Kidney (tissue), 14 donors: ENCODE measurements around the gene PTPN2. TPM values are rescaled to one million over a fixed set of nuclear protein-coding genes. Genes with fewer than 3 reads are reported as not detected.

Source experiments
- DNase-seq, 5 donors: peaks; one replicate each; pipeline ENCODE4 v3.0.0-alpha.2; 2013 to 2020
- FAIRE-seq: peaks from 2 replicates; lab custom pipeline; 2012; peaks lifted over from hg19 to GRCh38; lab: Jason Lieb, UNC
- H3K27ac ChIP-seq, 2 donors: one replicate each; pipeline ENCODE4 v1.7.0; 2013; ENCODE audit warnings: low read depth in 2 of 2, low read length in 2 of 2, inconsistent platforms in 1 of 2
- H3K27me3 ChIP-seq: one replicate; pipeline ENCODE4 v1.7.1; 2013; ENCODE audit warnings: low read length, inconsistent platforms; ENCODE audit not compliant: control insufficient read depth, insufficient read depth
- H3K36me3 ChIP-seq, 3 donors: one replicate each; pipeline versions ENCODE4 v1.7.0 to v1.7.1; 2013; ENCODE audit warnings: low read length in 3 of 3, control low read depth in 1 of 3, inconsistent platforms in 1 of 3; ENCODE audit not compliant: insufficient read depth in 3 of 3, control insufficient read depth in 2 of 3
- H3K4me1 ChIP-seq, 3 donors: one replicate each; pipeline versions ENCODE4 v1.7.0 to v1.7.1; 2013; ENCODE audit warnings: low read length in 3 of 3, inconsistent platforms in 1 of 3, low read depth in 1 of 3; ENCODE audit not compliant: control insufficient read depth in 2 of 3, insufficient read depth in 2 of 3
- H3K4me3 ChIP-seq, 3 donors: one replicate each; pipeline versions ENCODE4 v1.7.0 to v1.8.1; 2013; ENCODE audit warnings: low read length in 3 of 3, control low read depth in 1 of 3, inconsistent platforms in 1 of 3
- H3K9ac ChIP-seq, 3 donors: one replicate each; pipeline versions ENCODE4 v1.7.0 to v1.7.1; 2013; ENCODE audit warnings: low read length in 3 of 3, control low read depth in 1 of 3, inconsistent platforms in 1 of 3
- H3K9me3 ChIP-seq, 3 donors: one replicate each; pipeline versions ENCODE4 v1.7.0 to v1.7.1; 2013; ENCODE audit warnings: low read length in 3 of 3, control low read depth in 1 of 3, inconsistent platforms in 1 of 3; ENCODE audit not compliant: control insufficient read depth in 2 of 3, insufficient read depth in 1 of 3
- CTCF ChIP-seq: IDR thresholded peaks from 3 replicates; pipeline ENCODE4 v1.5.1; 2012; ENCODE audit warnings: mild to moderate bottlenecking, moderate library complexity, borderline replicate concordance; ENCODE audit not compliant: insufficient read depth; ENCODE audit errors: extremely low read depth
- intact Hi-C: fragments of 100-400 bp; cut with DNase I; formaldehyde crosslinking; loops from one replicate; pipeline ENCODE4 v1.11.1; 2022
- polyA plus RNA-seq: library from polyadenylated mRNA; stranded (reverse); fragments of 350-450 nt; fragmentation: Illumina TruSeq; extraction: RNeasy Lipid Tissue Mini Kit (QIAGEN cat#74804); gene quantifications from one replicate; pipeline ENCODE4 v1.2.3, GENCODE V29; 2014; ENCODE audit warnings: low read depth, low replicate concordance; ENCODE audit not compliant: insufficient read depth
- total RNA-seq: library from RNA; stranded (reverse); fragmentation: NEBNext Ultra II Directional; extraction: Animal tissue kit (Norgen Biotek cat#: 25700); gene quantifications from one replicate; pipeline ENCODE4 v1.2.1, GENCODE V29; 2021
- donor health status: control.
- donor health status: control.
- donor health status: control.
- donor health status: control.
- donor health status: control.
- donor health status: DM: yes; HTN: yes; CAD: no.
- donor health status: Normal renal cell carcinoma (clear cell type).

PTPN2 gene
- total and polyA plus RNA-seq, 2 donors from 2014 or later: 23.4 to 45.8 TPM

- H3K27me3 ChIP-seq: no peaks in the 10 kb centered on the region
- FAIRE-seq (no peak), DNase-seq (no peak)
- peaks cover 0 to 4% (median 4%) of the 10 kb centered on the region in 3 donors for H3K36me3 ChIP-seq
- no peak overlapping the region for H3K4me3 ChIP-seq
- H3K27ac ChIP-seq: no peak overlapping the region
- intact Hi-C loops: no loop called here
- H3K9me3 ChIP-seq: no peaks in the 10 kb centered on the region
- no peak for TF ChIP-seq CTCF
- H3K4me1 ChIP-seq: peaks cover 0 to 3% (median 0%) of the 10 kb centered on the region in 3 donors
- H3K9ac ChIP-seq: no peak overlapping the region
Measured at GRCh38 chr18:12843420-12844350, 40.4 kb downstream of the PTPN2 start.

DNA sequence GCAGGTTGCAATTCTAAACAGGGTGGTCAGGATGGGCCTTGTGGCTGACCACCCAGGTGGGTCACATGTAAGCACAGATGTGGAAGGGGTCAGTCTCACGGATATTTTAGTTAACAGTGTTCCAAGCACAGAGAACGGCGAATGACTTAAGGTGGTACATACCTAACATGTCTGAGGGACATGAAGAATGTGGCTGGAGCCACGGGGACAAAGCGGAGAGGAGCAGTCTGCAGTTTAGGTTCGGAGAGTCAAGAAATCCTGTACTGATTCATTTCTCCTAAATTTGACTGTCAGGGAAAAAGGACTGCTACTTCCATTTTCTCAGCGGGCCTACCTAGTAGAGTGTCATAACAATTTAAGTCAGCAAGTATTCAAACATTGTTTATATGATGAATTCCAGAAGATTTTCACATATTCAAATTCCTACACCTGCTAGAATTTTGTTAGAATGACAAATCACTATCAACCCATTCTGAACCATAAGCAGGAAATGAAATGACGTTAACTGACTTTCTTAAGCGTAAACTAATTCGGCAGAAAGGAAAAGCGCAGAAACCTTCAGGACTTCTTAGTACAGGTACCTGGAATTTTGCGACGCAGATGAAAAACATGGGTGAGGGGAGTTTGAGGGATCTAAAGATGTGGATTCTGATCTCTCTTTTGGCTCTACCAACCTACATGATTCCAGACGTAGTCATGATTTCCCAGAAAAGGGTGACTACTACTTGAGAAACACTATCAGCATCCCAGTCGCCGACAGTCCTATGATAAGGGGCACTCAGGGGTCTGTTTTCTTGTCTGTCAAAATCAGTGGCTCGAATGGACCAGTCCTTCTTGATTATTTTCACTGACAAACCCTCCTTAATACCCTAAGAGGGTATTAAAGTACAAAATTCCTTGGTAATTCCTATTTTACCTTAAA, 41.3 kb downstream of the PTPN2 start:
- Histone ChIP-seq H3K27me3 (no peaks in the 10 kb centered on the region), H3K9me3 (no peaks in the 10 kb centered on the region), H3K4me1 (peaks cover 0 to 9% (median 5%) of the 10 kb centered on the region in 3 donors), H3K36me3 (peaks cover 0 to 4% (median 4%) of the 10 kb centered on the region in 3 donors), H3K9ac (no peak overlapping the region), H3K27ac (no peak overlapping the region), H3K4me3 (no peak overlapping the region)
- no peak for FAIRE-seq
- no peak for TF ChIP-seq CTCF
- intact Hi-C loops: no loop called here
- DNase-seq: no peak

GRCh38 chr18:12841070-12841469, 43.0 kb downstream of the PTPN2 start:
- no peaks in the 10 kb centered on the region for H3K9me3 ChIP-seq
- peaks cover 4% of the 10 kb centered on the region in 3 donors for H3K36me3 ChIP-seq
- TF ChIP-seq CTCF: no peak
- DNase-seq: no peak
- FAIRE-seq: no peak
- intact Hi-C loops: no loop called here
- H3K9ac ChIP-seq: no peak overlapping the region
- no peak overlapping the region for H3K4me3 ChIP-seq
- no peaks in the 10 kb centered on the region for H3K27me3 ChIP-seq
- no peak overlapping the region for H3K27ac ChIP-seq
- peaks cover 0 to 10% (median 5%) of the 10 kb centered on the region in 3 donors for H3K4me1 ChIP-seq
